NCI-H1930 (cell line): ENCODE results near the gene DPP10.
A peak's percentile ranks its signal among the peaks of the same experiment; 100 is the strongest.

Experiments used
- DNase-seq, 2 experiments: peaks; one replicate each; lab custom pipeline; 2025; lab: John Stamatoyannopoulos, UW

Gene DPP10

DNA sequence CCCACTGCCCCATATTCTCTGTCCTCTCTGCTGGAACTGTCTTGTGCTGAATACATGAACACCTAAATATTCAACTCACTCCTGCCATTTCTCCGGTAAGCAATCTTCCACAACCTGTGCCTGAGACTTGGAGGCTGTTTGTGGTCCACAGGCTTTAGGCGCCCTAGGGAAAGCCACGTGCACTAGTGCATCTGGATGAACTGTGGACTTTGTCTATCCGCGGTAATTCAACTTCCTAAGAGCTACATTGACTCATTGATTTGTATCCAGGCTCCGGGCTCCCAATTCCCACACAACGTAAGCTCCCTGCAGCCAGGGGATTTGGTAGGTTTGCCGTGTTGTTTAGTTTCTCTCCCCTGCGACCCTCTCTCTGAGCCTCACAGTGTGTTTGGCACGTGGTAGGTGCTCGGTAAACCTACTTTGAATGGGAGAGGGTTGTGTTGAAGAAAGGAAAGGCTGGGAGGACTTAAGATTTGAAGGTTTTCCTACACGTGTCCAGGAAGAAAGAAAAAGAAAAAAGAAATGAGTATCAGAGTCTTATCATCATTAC is 718.2 kb downstream of the DPP10 start:
- DNase-seq: peak in 1 of 2 experiments; percentile 46

DNA sequence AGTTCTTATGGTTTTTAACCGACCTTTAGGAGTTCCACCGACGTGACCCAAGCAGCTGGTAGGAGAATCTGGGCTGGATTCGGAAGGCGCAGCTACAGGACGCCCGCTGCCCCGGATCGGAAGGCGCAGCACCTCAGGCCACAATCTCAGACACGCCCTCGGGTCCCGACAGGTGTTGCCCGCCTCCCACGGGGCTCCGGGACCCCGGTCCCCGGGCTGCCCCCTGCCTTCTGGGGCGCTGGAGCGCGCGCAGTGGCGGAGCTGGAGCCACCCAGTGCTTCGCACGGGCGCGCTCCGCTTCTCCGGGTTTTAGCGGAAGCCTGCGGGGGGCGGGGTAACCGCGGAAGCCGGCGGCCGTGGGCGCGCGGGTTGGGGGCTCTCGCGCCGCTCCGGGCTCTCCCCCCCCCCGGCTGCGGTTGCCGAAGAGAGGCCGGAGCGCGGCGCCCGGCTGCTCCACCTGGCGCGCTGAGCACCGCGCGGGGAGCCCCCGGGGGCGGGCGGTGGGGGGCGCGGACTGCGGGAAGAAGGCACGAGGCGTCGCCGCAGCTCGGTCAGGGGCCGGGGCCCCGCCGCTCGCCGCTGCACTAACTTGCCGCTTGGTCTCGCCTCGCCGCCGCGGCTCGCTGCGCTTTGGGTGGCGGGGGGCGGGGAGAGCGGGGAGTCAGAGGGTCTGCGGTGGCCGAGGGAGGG is 718.8 kb downstream of the DPP10 start:
- DNase-seq: peak; percentile 71 to 78

DNA sequence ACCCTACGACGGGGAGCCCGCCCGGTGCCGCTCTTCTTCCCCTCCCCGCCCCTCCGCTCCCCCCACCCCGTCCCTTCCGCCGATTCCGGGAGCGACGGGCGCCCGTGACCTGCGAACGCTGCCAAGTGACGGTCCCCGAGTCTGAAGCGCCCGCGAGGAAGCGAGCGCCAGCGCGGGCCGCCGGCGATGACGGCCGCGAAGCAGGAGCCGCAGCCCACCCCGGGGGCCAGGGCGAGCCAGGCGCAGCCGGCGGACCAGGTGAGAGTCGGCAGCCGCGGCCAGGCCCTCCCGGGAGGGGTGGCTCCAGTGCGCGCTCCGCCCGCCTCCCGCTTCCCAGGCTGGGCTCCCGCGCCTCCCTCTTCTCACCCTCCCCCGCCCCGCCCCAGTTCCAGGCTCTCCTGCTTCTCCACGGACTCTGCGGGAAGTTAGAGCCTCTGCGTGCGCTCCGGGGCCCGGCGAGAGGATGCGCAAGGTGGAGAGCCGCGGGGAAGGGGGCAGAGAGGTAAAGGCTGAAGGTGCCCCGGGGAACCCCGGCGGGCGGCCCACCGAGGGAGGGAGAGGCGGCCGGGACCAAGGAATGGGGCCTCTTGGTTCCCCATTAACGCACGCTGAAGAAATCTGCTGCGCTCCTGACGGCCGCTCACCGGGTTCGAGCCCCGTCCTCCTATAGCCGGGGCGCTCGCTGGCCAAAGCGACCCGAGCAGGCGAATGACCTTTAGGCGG is 719.5 kb downstream of the DPP10 start:
- peak; percentile 38 to 39 for DNase-seq

DNA sequence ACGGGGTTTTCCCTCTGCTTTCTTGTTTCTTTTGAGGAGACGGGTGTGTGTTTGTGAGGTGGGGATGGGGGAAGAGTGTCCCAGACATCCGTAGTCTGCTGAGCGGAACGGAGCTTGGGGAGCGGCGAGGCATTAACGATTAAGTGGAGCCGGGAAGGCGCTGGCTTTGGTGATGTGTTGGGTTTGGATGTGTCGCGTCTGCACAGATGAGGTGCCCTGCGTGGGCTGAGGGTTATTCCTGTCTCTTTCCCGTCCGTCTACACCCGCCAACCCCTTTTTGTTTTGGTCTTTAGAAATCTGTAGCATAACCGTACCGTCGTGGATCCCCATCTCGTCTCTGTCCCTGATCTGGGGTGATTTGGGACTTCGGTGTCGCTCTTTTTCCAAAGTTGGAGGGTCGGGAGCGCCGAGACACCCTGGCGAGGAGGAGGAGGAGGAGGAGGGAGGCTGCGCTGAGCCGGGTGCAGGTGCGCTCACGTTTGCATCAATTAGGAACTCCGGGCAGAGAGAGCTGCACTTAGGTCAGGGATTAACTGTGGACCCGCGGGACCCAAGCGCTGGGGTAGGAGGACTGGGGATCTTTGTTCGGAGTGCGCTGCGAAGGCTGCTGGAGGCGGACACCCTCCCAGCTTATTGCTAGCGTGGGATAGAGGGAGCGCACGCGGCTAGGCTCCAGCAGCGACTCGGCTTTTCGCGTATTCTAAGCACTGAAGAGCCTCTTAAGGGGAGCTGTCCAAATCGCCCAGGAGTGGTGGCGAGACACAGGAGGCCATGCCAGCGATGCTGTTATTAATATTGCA is 720.3 kb downstream of the DPP10 start:
- no peak for DNase-seq

DNA sequence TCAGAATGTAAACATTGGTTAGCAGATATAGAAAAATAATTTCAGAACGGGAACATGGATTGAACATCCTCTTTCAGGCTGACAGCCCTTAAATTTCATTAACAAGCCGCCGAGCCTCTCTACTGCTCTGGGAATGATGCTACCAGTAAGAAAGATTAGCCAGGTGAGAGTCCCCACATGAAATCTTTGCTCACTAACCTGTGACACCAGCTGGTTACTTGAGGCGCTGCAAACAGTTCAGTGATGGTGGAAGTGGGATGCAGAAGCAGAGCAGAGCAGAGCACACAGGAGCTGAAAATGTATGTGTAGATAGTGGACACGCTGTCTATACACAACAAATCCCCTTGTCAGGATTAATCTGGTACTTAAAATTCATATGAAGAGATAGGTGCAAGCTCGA is 721.1 kb downstream of the DPP10 start:
- DNase-seq: no peak

DNA sequence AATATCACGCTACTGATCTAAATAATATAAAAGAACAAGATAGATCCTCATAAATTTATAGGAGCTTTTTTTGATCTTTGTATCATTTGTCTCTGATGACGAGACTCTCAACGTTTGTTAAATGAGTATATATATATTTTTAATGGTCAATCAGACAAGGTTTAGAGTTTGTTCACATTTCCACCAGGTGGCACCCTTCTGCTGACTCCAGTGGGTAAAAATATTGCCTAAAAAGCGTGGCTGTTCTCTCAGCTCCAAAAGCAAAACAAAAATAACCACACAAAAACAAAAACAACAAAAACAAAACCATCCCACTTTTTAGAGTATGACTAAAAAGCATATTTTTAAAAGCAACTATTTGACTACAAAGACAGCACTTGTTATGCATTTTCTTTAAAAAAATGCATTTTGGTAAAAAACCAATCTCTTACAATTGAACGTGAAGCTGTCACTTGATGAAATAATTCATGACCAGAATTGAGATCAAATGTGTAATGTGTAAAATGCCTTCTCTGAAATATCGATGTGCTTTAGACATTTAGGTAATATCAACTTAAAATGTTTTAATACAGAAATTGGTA is 723.2 kb downstream of the DPP10 start:
- DNase-seq: peak; percentile 3 to 8

DNA sequence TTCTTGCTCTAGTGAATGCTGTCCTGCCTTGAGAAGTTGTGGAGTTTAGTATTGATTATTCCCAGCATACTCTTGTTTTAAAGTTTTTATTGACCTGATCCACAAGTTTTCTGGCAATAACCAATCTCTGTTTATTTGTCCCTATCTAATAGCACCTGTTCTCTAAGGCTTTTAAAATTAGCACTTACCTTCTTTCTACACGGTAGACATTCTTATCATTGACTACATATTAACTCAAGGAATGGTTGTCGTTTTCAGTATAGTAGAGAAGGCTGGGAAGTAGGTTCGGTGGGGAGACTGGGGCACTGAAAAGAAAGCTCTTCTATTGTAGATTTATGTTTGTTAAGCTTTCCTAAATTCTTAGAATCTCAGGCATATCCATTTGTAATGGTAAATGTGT is 726.0 kb downstream of the DPP10 start:
- DNase-seq: no peak

DNA sequence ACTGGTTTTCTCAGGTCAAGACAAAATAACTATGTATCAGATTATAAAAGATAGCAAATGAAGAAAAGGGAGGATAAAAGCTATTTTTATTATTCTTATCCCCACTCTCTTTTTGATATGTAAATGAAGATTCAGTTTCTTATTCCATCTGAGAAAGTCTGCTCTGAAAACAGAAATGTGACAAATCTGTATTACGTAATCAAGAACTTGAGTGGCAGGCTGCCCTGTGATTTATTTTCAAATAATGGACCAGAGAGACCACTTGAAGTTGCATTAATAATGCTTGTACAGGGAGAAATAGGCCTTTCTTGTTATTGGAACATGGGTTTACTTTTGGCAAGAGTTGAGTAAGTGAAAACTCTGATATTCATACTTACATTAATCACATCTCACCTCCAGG is 727.4 kb downstream of the DPP10 start:
- no peak for DNase-seq

DNA sequence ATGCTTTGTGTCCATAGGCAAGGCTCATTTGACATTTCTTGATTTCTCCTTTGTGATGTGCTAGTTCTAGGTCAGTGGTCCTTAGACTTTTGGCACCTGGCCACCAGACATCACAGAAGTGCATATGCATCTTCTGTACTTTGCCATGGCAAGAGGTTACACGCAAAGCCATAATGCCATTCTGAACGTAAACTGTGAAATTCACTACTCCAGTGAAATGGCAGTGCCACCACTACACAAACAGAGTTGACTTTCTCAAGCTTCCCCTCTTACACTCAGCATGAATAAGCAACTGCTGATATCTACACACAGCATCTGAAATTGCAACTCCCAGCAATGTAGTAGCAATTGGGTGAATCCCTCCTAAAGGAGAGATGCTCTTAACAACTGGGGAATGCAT is 729.3 kb downstream of the DPP10 start:
- DNase-seq: no peak

DNA sequence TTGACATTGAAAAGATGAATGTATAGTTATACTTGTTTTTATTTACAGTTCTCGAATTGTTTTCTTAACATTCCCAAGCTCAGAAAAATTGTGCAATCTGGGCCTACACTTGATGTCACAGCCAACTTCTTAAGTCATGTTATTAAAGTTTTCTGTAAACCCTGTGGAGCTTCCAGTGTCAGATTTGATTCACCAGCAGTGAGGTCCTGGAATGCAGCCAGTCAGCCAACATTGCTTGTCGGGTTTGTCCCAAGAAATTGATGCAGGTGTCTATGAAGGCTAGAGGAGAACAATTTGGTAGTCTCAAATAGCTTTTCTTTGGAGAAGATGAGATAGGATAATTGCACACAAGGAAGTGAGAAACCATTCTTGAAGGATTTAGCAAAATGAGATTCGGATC is 732.2 kb downstream of the DPP10 start:
- DNase-seq: no peak

DNA sequence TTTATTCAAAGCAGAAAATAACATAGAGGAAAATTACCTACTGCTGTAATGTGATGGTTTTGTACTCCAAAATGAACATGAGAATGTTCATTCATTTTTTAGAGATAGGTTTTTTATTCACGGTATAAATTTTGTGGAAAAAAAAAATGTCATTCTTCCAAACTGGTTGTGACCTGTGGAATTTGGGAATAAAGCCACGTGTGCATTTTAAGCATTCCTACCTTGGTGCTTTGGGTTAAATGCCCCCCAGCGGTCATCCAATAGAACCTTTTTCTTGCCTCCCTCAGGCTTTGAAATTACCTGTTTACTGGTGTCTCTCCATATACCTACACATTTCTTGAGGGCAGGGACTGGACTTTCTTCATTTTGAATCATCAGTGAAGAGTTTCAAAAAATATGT is 740.7 kb downstream of the DPP10 start:
- DNase-seq: no peak

DNA sequence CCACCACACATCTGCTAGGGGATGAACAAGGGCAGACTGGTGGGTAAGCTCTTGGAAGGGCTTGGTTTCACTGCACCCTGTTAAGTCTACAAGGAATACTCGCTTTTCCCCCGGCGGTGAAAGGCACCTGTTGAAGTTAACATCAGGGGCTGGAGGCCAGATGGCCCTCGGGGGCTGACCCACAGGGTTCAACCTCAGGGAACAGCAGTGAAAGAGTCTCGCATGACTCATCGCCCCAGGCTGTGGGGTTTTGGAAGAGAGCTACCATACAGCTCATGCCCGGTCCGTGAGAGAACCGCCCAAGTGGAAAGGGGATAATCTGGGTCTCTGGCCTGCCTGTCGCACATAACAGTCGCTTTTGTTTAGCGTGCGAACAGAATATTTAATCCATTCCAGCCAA is 748.0 kb downstream of the DPP10 start:
- no peak for DNase-seq

DNA sequence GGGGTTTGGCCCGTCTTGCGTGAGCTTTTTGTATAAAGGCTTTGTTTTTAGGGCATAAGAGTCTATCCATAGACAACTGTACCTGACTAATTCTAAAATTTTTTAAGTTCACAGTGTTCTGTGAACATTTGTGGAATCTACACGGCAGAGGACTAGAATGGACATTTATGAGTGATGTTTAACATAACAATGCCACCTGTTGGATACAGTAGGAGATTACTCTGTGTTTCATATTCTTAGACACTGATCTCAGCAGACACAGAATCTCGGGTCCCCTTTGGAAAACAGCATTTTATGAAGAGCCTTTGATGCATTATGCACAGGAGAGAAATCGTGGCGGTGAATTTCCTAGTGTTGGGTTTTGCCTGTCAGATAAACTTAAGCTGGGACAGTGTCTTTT is 752.2 kb downstream of the DPP10 start:
- DNase-seq: no peak

DNA sequence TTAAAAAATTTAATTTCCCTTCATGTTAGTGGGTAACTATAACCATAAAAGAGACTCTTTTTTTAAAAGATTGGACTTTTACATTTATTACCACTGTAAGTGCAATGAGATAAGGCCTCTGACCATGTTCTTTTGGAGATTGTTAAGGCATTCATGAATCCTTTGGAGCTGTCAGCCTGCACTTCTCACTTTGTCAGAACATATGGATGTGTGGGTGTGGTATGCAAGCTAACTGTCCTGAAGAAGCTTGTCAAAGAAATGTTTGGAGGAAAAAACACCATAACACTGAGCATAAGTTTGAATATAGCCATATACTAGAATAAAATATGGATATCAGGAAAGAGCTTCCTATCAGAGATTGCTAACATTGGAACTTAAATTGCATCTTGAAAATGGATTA is 754.1 kb downstream of the DPP10 start:
- no peak for DNase-seq

DNA sequence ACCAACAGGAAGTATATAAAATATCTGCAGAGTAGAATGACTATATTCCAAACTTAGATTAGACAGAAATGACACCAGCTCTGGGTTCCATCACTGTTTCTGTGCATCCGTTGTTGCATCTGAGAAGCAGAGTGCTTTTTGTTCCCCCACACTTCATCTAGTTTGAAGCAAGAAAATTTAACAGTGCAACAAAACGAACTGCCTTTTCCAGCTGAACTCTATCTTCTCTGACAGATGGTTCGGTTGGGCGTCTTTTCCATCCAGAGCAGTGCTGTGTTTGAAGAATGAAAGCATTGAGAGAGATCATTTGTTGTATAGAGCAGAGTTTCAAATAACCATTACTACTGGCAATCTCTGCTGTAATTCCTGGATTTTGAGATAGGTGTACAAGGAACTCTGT is 757.5 kb downstream of the DPP10 start:
- no peak for DNase-seq

DNA sequence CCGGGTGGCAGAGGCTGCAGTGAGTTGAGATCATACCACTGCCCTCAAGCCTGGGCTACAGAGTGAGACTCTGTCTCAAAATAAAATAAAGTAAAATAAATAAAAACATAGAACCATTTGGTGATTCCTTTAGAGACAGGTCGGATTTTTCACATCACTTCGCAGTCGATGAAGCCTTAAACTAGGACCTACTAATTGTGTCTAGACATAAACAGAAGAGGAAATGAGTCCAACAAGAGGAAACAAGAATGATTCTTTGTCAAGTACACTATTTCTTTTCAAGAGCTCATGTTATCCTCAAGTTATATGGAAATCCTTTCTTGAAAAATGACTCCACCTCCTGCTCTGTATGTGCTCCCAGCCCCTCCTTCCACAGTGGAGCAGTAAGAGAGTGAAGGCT is 758.9 kb downstream of the DPP10 start:
- no peak for DNase-seq

DNA sequence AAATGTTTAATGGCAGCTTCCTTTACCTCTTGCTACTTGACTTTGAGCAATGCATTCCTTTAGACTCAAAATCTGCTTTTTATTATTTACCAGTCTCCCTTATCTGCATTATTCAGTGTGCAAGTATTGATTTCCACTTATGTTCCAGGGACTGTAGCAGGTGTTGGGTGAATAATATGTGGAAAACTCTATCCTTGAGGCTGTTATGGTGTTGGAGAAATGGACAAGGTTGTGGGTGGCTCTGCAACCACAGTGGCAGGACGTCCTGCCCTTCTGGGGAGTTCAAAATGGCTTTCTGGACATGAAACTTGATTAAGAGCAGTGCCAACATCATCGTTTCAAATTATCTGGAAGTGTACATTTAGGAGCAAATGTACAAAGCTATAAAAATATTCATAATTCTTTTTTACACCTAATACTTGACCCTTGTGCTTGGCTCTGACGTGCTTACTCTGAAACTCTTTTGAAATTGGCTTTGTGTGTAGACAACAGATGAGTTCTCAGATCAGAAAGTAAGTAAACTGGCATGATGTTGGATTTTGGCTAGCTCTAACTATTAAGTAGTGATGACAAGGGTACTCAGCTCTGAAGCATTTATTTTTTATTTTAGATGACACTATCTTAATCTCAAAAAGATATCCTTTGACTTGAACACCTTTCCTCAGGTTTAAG is 766.2 kb downstream of the DPP10 start:
- no peak for DNase-seq

DNA sequence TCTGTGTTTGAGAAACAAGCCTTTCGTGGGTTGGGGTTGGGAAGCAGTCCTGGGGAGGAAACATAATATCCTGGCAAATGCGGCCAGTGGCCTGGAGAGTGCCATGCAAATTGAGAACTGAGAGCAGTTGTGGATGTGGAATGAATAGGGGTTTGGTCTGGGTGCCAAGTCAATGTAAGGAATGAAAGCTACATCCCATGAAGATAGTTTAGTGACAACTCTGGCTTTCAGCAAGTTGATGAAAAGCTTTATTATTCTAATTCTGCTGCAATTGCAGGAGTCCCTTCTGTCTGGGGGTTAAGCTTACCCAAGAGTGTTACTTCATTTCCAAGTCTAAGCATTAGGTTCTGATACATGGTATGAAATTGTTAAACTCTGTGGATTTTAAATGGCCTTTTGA is 771.6 kb downstream of the DPP10 start:
- no peak for DNase-seq

DNA sequence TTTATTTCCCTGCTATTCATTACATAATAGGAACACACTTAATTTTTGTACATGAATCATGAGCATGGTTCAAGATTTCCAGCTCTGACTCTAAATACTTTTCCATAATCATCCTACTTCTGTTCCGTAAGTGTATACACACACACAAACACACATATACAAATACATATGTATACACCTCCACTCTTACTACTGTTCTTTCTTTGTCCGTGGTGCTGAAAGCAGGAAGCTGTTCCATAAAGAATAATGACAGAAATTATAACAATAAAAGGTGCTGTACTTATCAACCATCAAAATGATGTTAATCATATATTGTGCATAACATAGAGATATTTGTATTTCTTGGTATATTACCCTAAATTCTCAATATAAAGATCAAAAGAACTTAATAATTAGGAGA is 776.9 kb downstream of the DPP10 start:
- DNase-seq: peak in 1 of 2 experiments; percentile 61

DNA sequence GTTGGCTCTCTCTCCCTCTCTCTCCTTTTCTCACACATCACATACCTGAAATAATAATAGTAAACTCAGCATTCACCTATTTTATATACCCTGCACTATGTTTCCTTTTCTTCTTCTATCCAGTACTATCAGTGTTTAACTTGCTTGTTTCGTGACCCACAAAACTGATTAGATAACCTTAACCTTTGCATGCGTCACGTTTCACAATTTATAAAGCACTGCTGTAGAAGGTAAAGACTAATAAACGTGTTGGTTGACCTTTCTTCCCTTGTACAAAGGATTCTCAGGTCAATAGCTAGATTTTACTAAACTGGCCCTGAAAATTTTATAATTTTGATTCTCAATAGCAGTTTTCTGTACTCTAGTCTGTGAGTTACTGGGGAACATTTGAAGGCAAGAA is 791.7 kb downstream of the DPP10 start:
- no peak for DNase-seq

DNA sequence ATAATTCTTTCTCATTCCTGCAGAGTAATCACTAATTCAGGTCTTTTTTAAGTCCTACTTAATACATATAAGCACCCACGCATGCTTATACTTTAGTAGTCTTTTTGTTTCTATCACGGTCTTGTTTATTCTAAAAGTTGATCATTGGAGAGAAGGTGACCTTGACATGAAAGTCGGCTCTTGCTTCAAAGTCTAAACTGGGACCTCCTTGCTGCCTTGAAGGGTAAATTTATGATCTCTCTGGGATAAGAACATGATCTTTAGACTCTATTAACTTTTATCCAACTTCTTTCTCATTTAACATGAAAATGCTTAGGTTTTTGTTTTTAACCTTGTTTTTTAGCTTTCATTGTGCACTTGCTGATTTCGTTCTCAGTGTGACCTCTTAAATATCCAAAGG is 792.3 kb downstream of the DPP10 start:
- no peak for DNase-seq

DNA sequence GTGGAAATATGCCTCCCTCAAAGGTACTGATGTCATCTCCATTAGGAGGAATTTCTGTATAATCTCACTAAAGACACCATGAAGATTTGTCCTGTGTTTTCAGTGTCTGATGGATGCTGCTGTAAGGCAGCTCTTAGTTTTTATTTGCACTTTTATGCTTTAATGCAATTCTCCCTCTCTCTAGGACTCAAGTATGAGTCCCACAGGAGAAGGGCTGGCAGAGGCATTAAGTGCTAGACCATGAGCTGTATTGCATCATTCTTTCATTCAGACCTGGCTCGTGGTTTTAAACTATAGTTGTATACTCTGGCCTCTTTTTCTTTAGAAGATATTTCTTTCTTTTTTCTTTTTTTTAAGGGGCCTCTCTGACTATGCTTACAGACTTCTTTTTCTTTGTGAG is 805.6 kb downstream of the DPP10 start:
- DNase-seq: no peak
